ENCODE data around the gene TRAPPC10.

The TRAPPC10 gene

GRCh38 chr21:43971992-43972255 lies 40.2 kb upstream of the TRAPPC10 start:
- Histone ChIP-seq H3K4me1 (ENCODE audit: insufficient read depth, low read length, poor library complexity, severe bottlenecking) (no peaks in the 10 kb centered on the region), H3K4me3 (ENCODE audit: low read length, poor library complexity, severe bottlenecking) (no peak overlapping the region), H3K36me3 (ENCODE audit: insufficient read depth, low read length) (peaks cover 46% of the 10 kb centered on the region; the same call in 1 of the 2 replicates), H3K9me2 (replicated peaks; ENCODE audit: low read depth, low read length) (no peaks in the 10 kb centered on the region), H4K20me1 (ENCODE audit: insufficient read depth, low read length, poor library complexity, severe bottlenecking) (no peaks in the 10 kb centered on the region), H3K4me2 (ENCODE audit: low read depth, low read length, poor library complexity, severe bottlenecking) (no peak overlapping the region), H3K9me3 (ENCODE audit: insufficient read depth, low read depth, low read length) (no peaks in the 10 kb centered on the region), H3F3A (ENCODE audit: low read depth) (no peaks in the 10 kb centered on the region), H3K27me3 (ENCODE audit: insufficient read depth, low read length, poor library complexity, severe bottlenecking) (no peaks in the 10 kb centered on the region), H2AFZ (ENCODE audit: low read length) (no peak overlapping the region), H3K79me2 (ENCODE audit: insufficient read depth, low read length) (no peaks in the 10 kb centered on the region), H3K9ac (ENCODE audit: low read depth, low read length, poor library complexity, severe bottlenecking) (no peak overlapping the region)
- no peak for TF ChIP-seq EZH2phosphoT487 (IDR thresholded peaks at IDR 0.05; ENCODE audit: borderline replicate concordance)
- TF ChIP-seq, protein P1, sequence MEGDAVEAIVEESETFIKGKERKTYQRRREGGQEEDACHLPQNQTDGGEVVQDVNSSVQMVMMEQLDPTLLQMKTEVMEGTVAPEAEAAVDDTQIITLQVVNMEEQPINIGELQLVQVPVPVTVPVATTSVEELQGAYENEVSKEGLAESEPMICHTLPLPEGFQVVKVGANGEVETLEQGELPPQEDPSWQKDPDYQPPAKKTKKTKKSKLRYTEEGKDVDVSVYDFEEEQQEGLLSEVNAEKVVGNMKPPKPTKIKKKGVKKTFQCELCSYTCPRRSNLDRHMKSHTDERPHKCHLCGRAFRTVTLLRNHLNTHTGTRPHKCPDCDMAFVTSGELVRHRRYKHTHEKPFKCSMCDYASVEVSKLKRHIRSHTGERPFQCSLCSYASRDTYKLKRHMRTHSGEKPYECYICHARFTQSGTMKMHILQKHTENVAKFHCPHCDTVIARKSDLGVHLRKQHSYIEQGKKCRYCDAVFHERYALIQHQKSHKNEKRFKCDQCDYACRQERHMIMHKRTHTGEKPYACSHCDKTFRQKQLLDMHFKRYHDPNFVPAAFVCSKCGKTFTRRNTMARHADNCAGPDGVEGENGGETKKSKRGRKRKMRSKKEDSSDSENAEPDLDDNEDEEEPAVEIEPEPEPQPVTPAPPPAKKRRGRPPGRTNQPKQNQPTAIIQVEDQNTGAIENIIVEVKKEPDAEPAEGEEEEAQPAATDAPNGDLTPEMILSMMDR (conservative IDR thresholded peaks at IDR 0.05; ENCODE audit: low read length), result no peak

- Histone ChIP-seq H3K4me1 (ENCODE audit: insufficient read depth, low read length, poor library complexity, severe bottlenecking) (no peaks in the 10 kb centered on the region), H3K36me3 (ENCODE audit: insufficient read depth, low read length) (peaks cover 46% of the 10 kb centered on the region; the same call in 1 of the 2 replicates), H3K4me2 (ENCODE audit: low read depth, low read length, poor library complexity, severe bottlenecking) (no peak overlapping the region), H3K27me3 (ENCODE audit: insufficient read depth, low read length, poor library complexity, severe bottlenecking) (no peaks in the 10 kb centered on the region), H3K9ac (ENCODE audit: low read depth, low read length, poor library complexity, severe bottlenecking) (no peak overlapping the region), H3K79me2 (ENCODE audit: insufficient read depth, low read length) (no peaks in the 10 kb centered on the region), H4K20me1 (ENCODE audit: insufficient read depth, low read length, poor library complexity, severe bottlenecking) (no peaks in the 10 kb centered on the region), H2AFZ (ENCODE audit: low read length) (no peak overlapping the region), H3F3A (ENCODE audit: low read depth) (no peaks in the 10 kb centered on the region), H3K4me3 (ENCODE audit: low read length, poor library complexity, severe bottlenecking) (no peak overlapping the region), H3K9me2 (replicated peaks; ENCODE audit: low read depth, low read length) (no peaks in the 10 kb centered on the region), H3K9me3 (ENCODE audit: insufficient read depth, low read depth, low read length) (no peaks in the 10 kb centered on the region)
- no peak for TF ChIP-seq EZH2phosphoT487 (IDR thresholded peaks at IDR 0.05; ENCODE audit: borderline replicate concordance)
- TF ChIP-seq, protein P1 (conservative IDR thresholded peaks at IDR 0.05; ENCODE audit: low read length), result no peak
Observed at GRCh38 chr21:43972850-43973633, 39.1 kb upstream of the TRAPPC10 start.

- Histone ChIP-seq H3K9me3 (ENCODE audit: insufficient read depth, low read depth, low read length) (no peaks in the 10 kb centered on the region), H3K4me1 (ENCODE audit: insufficient read depth, low read length, poor library complexity, severe bottlenecking) (no peaks in the 10 kb centered on the region), H3K4me3 (ENCODE audit: low read length, poor library complexity, severe bottlenecking) (no peak overlapping the region), H3K4me2 (ENCODE audit: low read depth, low read length, poor library complexity, severe bottlenecking) (no peak overlapping the region), H3K36me3 (ENCODE audit: insufficient read depth, low read length) (peaks cover 49% of the 10 kb centered on the region; the same call in 1 of the 2 replicates), H2AFZ (ENCODE audit: low read length) (no peak overlapping the region), H3K27me3 (ENCODE audit: insufficient read depth, low read length, poor library complexity, severe bottlenecking) (no peaks in the 10 kb centered on the region), H4K20me1 (ENCODE audit: insufficient read depth, low read length, poor library complexity, severe bottlenecking) (no peaks in the 10 kb centered on the region), H3F3A (ENCODE audit: low read depth) (no peaks in the 10 kb centered on the region), H3K9me2 (replicated peaks; ENCODE audit: low read depth, low read length) (no peaks in the 10 kb centered on the region), H3K9ac (ENCODE audit: low read depth, low read length, poor library complexity, severe bottlenecking) (no peak overlapping the region), H3K79me2 (ENCODE audit: insufficient read depth, low read length) (no peaks in the 10 kb centered on the region)
- TF ChIP-seq, protein P1 (conservative IDR thresholded peaks at IDR 0.05; ENCODE audit: low read length), result no peak
- TF ChIP-seq EZH2phosphoT487 (IDR thresholded peaks at IDR 0.05; ENCODE audit: borderline replicate concordance), result no peak
Observed at GRCh38 chr21:43973634-43973955, 38.5 kb upstream of the TRAPPC10 start.
